ENCODE data around the gene SERTAD1.
"Not testable (repeated sequence)": the region's sequence is repeated elsewhere in the genome, so short reads cannot be mapped to it uniquely, and the experiment has no call there.

Gene SERTAD1

GRCh38 chr19:40466985-40467734 lies 41.4 kb upstream of the SERTAD1 start, which contains the start of gene SPTBN4:
SPTBN4 (plus strand) TSS chr19:40467001; CDS start chr19:40472622, 5,621 bp downstream.
- no peak for TF ChIP-seq CTCF (IDR thresholded peaks at IDR 0.05; ENCODE audit: low read depth, low read length)

GRCh38 chr19:40466219-40466984 lies 40.6 kb upstream of the SERTAD1 start:
- DNase-seq: no peak
- peak overlapping the region; percentile 41 for H3K4me3 ChIP-seq (ENCODE audit: low read depth, low read length)
- peaks cover 12% of the 10 kb centered on the region for H3K4me1 ChIP-seq
- H3K36me3 ChIP-seq: no peaks in the 10 kb centered on the region
- peaks cover 16% of the 10 kb centered on the region for H3K27me3 ChIP-seq
- TF ChIP-seq CTCF (IDR thresholded peaks at IDR 0.05; ENCODE audit: low read depth, low read length): no peak
- H3K9me3 ChIP-seq: no peaks in the 10 kb centered on the region

More at GRCh38 chr19:40466985-40467734, 41.4 kb upstream of the SERTAD1 start, which contains the start of gene SPTBN4:
- Histone ChIP-seq H3K27me3 (peaks cover 16% of the 10 kb centered on the region), H3K36me3 (no peaks in the 10 kb centered on the region), H3K4me3 (ENCODE audit: low read depth, low read length) (peak within 1 kb of the TSS; percentile 41), H3K4me1 (peaks cover 12% of the 10 kb centered on the region), H3K9me3 (no peaks in the 10 kb centered on the region)
- no peak for DNase-seq

GRCh38 chr19:40465557-40466218 lies 39.9 kb upstream of the SERTAD1 start, which contains the start of gene BLVRB:
BLVRB (minus strand) TSS chr19:40465745; CDS start chr19:40465688, 57 bp downstream.
- Histone ChIP-seq H3K36me3 (no peaks in the 10 kb centered on the region), H3K4me3 (ENCODE audit: low read depth, low read length) (peak within 1 kb of the TSS; percentile 62), H3K9me3 (no peaks in the 10 kb centered on the region), H3K4me1 (peaks cover 12% of the 10 kb centered on the region), H3K27me3 (peaks cover 16% of the 10 kb centered on the region)
- no peak for TF ChIP-seq CTCF (IDR thresholded peaks at IDR 0.05; ENCODE audit: low read depth, low read length)
- peak; percentile 100 for DNase-seq

GRCh38 chr19:40465025-40465556 lies 39.3 kb upstream of the SERTAD1 start:
- H3K36me3 ChIP-seq: no peaks in the 10 kb centered on the region
- no peak for DNase-seq
- peaks cover 16% of the 10 kb centered on the region for H3K27me3 ChIP-seq
- no peaks in the 10 kb centered on the region for H3K9me3 ChIP-seq
- TF ChIP-seq CTCF (IDR thresholded peaks at IDR 0.05; ENCODE audit: low read depth, low read length): no peak
- H3K4me1 ChIP-seq: peaks cover 12% of the 10 kb centered on the region
- peak overlapping the region; percentile 62 for H3K4me3 ChIP-seq (ENCODE audit: low read depth, low read length)

- Histone ChIP-seq H3K36me3 (no peaks in the 10 kb centered on the region), H3K27me3 (peaks cover 16% of the 10 kb centered on the region), H3K9me3 (no peaks in the 10 kb centered on the region), H3K4me3 (ENCODE audit: low read depth, low read length) (no peak overlapping the region), H3K4me1 (peaks cover 12% of the 10 kb centered on the region)
- TF ChIP-seq CTCF (IDR thresholded peaks at IDR 0.05; ENCODE audit: low read depth, low read length): peak; percentile 90
- DNase-seq: peak; percentile 87
These were observed 38.5 kb upstream of the SERTAD1 start for GRCh38 chr19:40464059-40465024.

GRCh38 chr19:40463587-40464037 lies 37.8 kb upstream of the SERTAD1 start:
- Histone ChIP-seq H3K4me1 (peaks cover 12% of the 10 kb centered on the region), H3K27me3 (peaks cover 16% of the 10 kb centered on the region)
- not testable (repeated sequence) for H3K36me3 ChIP-seq; H3K4me3 ChIP-seq (ENCODE audit: low read depth, low read length); DNase-seq; H3K9me3 ChIP-seq
